IPS DF 6.9 (cell line): ENCODE data around the gene GALNT2.

Experiments used
- DNase-seq: peaks from one replicate; pipeline ENCODE4 v3.0.0-alpha.2; 2013; ENCODE audit warnings: low read depth, low spot score
- H3K27ac ChIP-seq: one replicate; pipeline ENCODE4 v1.5.1; 2013; ENCODE audit warnings: low read length, control low read depth
- H3K27me3 ChIP-seq: 2 replicates; pipeline ENCODE4 v1.6.1; 2013; ENCODE audit warnings: mild to moderate bottlenecking, low read length; ENCODE audit not compliant: control insufficient read depth, insufficient read depth
- H3K36me3 ChIP-seq: 2 replicates; pipeline ENCODE4 v1.6.1; 2013; ENCODE audit warnings: low read length; ENCODE audit not compliant: control insufficient read depth, insufficient read depth
- H3K4me1 ChIP-seq: 2 replicates; pipeline ENCODE4 v1.6.1; 2013; ENCODE audit warnings: low read length; ENCODE audit not compliant: control insufficient read depth, insufficient read depth
- H3K4me3 ChIP-seq: 2 replicates; pipeline ENCODE4 v1.5.1; 2013; ENCODE audit warnings: mild to moderate bottlenecking, low read length
- H3K9me3 ChIP-seq: 2 replicates; pipeline ENCODE4 v1.6.1; 2013; ENCODE audit warnings: low read length, inconsistent platforms; ENCODE audit not compliant: control insufficient read depth, insufficient read depth
- WGBS: extraction: QIAGEN DNeasy Blood & Tissue Kit; methylation state at CpG from one replicate; pipeline ENCODE4 v1.1.7; 2013; ENCODE audit warnings: mixed read lengths, missing lambda C conversion rate; ENCODE audit not compliant: insufficient read length, insufficient coverage; 5-methylcytosine and 5-hydroxymethylcytosine counted together

Gene GALNT2

DNA sequence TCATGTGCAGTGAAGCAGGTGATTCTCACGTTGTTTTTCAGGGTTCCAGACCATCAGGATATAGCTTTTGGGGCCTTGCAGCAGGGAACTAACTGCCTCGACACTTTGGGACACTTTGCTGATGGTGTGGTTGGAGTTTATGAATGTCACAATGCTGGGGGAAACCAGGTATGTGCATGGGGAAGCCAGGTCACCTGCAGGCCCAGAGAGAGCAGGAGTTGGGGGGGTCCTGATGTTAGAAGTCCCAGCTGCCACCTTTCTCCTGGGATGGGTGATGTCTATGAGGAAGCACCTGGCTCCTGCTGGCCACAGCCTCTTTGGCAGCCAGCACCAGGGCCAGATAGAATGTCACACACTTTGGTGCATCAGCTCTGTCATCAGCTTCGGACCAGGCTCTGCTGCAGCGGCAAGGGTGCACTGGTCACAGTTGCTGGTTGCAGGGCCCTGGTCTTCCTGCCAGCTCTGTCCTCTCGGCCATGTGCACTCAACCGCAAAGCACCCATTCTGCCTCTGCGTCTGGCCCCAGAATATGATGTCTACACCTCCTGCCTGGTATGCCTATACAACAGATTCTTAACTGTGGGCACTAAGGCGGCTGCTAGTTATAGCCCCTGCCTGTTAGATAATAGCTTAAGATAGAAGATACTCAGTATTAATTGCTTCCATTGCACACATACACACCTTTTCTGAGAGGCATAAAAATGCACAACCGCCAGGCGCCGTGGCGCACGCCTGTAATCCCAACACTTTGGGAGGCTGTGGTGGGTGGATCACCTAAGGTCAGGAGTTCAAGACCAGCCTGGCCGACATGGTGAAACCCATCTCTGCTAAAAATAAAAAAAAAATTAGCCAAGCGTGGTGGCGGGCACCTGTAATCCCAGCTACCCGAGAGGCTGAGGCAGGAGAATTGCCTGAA, 198.4 kb downstream of the GALNT2 start:
- DNase-seq = no peak

GRCh38 chr1:230266456-230266855, 199.4 kb downstream of the GALNT2 start:
- no CpG with 5 or more reads among the region's 2 CpGs for WGBS
- Histone ChIP-seq H3K27me3 (no peaks in the 10 kb centered on the region), H3K9me3 (no peaks in the 10 kb centered on the region), H3K4me3 (no peak overlapping the region), H3K36me3 (peaks cover 3% of the 10 kb centered on the region; the same call in 1 of the 2 replicates), H3K4me1 (no peaks in the 10 kb centered on the region; the same call in 1 of the 2 replicates), H3K27ac (no peak overlapping the region)
- no peak for DNase-seq

More for the DNA sequence above, 198.4 kb downstream of the GALNT2 start:
- no peaks in the 10 kb centered on the region; the same call in 1 of the 2 replicates for H3K4me1 ChIP-seq
- no peaks in the 10 kb centered on the region for H3K9me3 ChIP-seq
- H3K27me3 ChIP-seq = no peaks in the 10 kb centered on the region
- H3K27ac ChIP-seq = no peak overlapping the region
- no CpG with 5 or more reads among the region's 17 CpGs for WGBS
- no peak overlapping the region for H3K4me3 ChIP-seq
- H3K36me3 ChIP-seq = peaks cover 3% of the 10 kb centered on the region; the same call in 1 of the 2 replicates

- H3K4me1 ChIP-seq = no peaks in the 10 kb centered on the region; the same call in 1 of the 2 replicates
- peaks cover 3% of the 10 kb centered on the region; the same call in 1 of the 2 replicates for H3K36me3 ChIP-seq
- no peaks in the 10 kb centered on the region for H3K9me3 ChIP-seq
- H3K27ac ChIP-seq = no peak overlapping the region
- WGBS = no CpG with 5 or more reads among the region's 17 CpGs
- no peak overlapping the region for H3K4me3 ChIP-seq
- H3K27me3 ChIP-seq = no peaks in the 10 kb centered on the region
- no peak for DNase-seq
Observed at GRCh38 chr1:230267338-230268065, 200.5 kb downstream of the GALNT2 start.

GRCh38 chr1:230268371-230269170, 201.5 kb downstream of the GALNT2 start:
- Histone ChIP-seq H3K4me3 (no peak overlapping the region), H3K27ac (no peak overlapping the region), H3K9me3 (no peaks in the 10 kb centered on the region), H3K4me1 (no peaks in the 10 kb centered on the region; the same call in 1 of the 2 replicates), H3K36me3 (peaks cover 3% of the 10 kb centered on the region; the same call in 1 of the 2 replicates), H3K27me3 (no peaks in the 10 kb centered on the region)
- DNase-seq = no peak
- WGBS = no CpG with 5 or more reads among the region's 19 CpGs

GRCh38 chr1:230270185-230270558, 203.1 kb downstream of the GALNT2 start:
- no CpG with 5 or more reads among the region's 1 CpG for WGBS
- H3K27me3 ChIP-seq = no peaks in the 10 kb centered on the region
- peaks cover 3% of the 10 kb centered on the region; the same call in 1 of the 2 replicates for H3K36me3 ChIP-seq

DNA sequence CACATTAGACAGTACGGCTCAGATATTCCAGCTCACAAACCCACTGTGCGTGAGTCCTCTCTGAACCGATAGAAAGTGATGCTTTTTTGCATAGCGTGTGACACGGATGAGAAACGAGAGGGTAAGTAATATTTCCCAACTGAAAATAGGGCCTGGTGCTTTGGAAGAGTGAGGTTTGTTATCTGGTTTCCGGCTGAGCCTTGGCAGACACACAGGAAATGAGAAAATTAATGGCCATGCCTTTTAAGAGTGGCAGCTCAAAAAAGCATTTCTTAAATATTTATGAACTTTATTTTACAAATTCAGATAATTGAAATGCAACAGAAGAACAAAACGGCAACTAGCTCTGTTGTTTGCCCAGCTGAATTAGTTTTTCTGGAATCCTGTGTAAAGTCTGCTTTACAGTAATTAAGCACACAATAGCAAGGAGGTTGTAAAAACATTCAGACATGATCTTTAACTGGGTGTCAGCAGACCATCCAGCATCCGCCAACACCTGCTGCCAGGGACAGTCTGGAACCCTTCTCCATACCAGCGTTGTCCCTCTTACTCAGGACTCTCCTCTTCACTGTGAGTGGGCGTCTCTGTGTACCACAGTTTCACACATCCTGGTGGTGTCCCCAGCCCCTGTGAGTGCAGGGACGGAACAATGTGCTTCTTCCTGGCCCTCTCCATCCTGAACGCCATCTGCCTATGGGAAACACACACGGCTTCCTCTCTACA, 203.7 kb downstream of the GALNT2 start:
- no peak for DNase-seq

More at GRCh38 chr1:230270185-230270558, 203.1 kb downstream of the GALNT2 start:
- H3K9me3 ChIP-seq = no peaks in the 10 kb centered on the region
- H3K27ac ChIP-seq = no peak overlapping the region
- H3K4me3 ChIP-seq = no peak overlapping the region
- H3K4me1 ChIP-seq = no peaks in the 10 kb centered on the region; the same call in 1 of the 2 replicates
- no peak for DNase-seq

GRCh38 chr1:230271300-230272035, 204.4 kb downstream of the GALNT2 start:
- H3K4me1 ChIP-seq = no peaks in the 10 kb centered on the region; the same call in 1 of the 2 replicates
- H3K36me3 ChIP-seq = peaks cover 3% of the 10 kb centered on the region; the same call in 1 of the 2 replicates
- no peak for DNase-seq
- no peak overlapping the region for H3K27ac ChIP-seq
- no peak overlapping the region for H3K4me3 ChIP-seq
- no peaks in the 10 kb centered on the region for H3K27me3 ChIP-seq
- H3K9me3 ChIP-seq = no peaks in the 10 kb centered on the region
- no CpG with 5 or more reads among the region's 20 CpGs for WGBS

More for the DNA sequence above, 203.7 kb downstream of the GALNT2 start:
- Histone ChIP-seq H3K36me3 (peaks cover 3% of the 10 kb centered on the region; the same call in 1 of the 2 replicates), H3K27ac (no peak overlapping the region), H3K4me3 (no peak overlapping the region), H3K27me3 (no peaks in the 10 kb centered on the region), H3K4me1 (no peaks in the 10 kb centered on the region; the same call in 1 of the 2 replicates), H3K9me3 (no peaks in the 10 kb centered on the region)
- no CpG with 5 or more reads among the region's 14 CpGs for WGBS

DNA sequence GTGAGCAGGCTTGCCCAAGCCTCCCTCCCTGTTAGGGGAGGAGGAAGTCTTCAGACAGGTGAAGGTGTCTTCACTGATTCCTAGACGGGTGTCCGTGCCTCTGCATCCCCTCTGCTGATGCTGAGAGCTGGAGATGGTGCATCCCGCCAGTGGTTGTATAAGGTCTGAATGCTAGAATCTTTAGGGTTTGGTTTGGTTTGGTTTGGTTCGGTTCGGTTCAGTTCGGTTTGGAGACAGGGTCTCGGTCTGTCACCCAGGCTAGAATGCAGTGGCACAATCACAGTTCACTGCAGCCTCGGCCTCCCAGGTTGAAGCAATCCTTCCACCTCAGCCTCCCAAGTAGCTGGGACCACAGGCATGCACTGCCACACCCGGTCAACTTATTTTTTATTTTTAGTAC, 205.5 kb downstream of the GALNT2 start:
- no CpG with 5 or more reads among the region's 9 CpGs for WGBS
- H3K27me3 ChIP-seq = no peaks in the 10 kb centered on the region
- H3K36me3 ChIP-seq = 0 out of 2 replicates have a peak, but pooled peaks cover 3% of the 10 kb centered on the region

DNA sequence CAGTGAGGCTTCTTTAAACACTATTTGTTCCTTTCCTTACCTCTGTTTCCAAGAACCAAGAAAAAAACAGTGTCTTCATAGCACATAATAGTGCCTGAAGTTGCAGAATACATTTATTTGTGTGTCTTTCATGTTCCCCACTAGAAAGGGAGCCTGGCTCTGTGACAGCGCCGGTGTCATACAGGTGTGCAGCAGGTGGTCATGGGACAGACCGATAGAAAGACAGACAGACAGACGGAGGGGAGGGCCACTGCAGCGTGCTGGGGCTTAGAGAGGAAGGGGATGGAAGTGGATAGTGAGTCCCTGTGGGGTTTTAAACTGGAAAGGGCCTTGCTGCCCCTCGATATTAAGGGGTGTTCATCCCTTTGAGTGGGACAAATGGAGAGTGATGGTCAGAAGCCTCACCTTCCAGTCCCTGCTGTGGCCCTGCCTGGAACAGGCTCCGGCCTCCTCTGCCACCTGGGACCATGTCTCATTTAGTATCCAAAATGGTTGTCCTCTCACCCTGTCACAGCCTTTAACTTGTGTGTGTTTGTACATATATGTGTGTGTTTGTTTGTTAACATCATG, 206.2 kb downstream of the GALNT2 start:
- Histone ChIP-seq H3K27ac (no peak overlapping the region), H3K4me3 (no peak overlapping the region), H3K27me3 (no peaks in the 10 kb centered on the region), H3K4me1 (peaks cover 2% of the 10 kb centered on the region; the same call in 1 of the 2 replicates), H3K36me3 (0 out of 2 replicates have a peak, but pooled peaks cover under 1% of the 10 kb centered on the region), H3K9me3 (no peaks in the 10 kb centered on the region)
- WGBS = no CpG with 5 or more reads among the region's 7 CpGs
- DNase-seq = no peak

More for the DNA sequence above, 205.5 kb downstream of the GALNT2 start:
- Histone ChIP-seq H3K27ac (no peak overlapping the region), H3K4me3 (no peak overlapping the region), H3K9me3 (no peaks in the 10 kb centered on the region), H3K4me1 (peaks cover 2% of the 10 kb centered on the region; the same call in 1 of the 2 replicates)
- DNase-seq = no peak
